Endothelial cell of umbilical vein (primary cell): ENCODE measurements around the gene S100A14. TPM values are rescaled to one million over a fixed set of nuclear protein-coding genes. Genes with fewer than 3 reads are reported as not detected.
A peak's percentile ranks its signal among the peaks of the same experiment; 100 is the strongest.

Experiments used
- BruUV-seq: library from RNA; stranded (reverse); fragments of 400-500 nt; replicated peaks from 2 replicates; lab custom pipeline; 2021; lab: Mats Ljungman, UMichigan
- CTCF ChIA-PET: fragments of 300-600, 350-600 bp; sonication (Branson Sonifier 250); formaldehyde crosslinking; loops from one replicate; lab custom pipeline; 2021; ENCODE audit warnings: antibody characterized with exemption, inconsistent platforms; lab: Charles Lee
- POLR2A ChIA-PET: fragments of 300-600, 350-600 bp; sonication (Branson Sonifier 250); formaldehyde crosslinking; loops from one replicate; lab custom pipeline; 2021; ENCODE audit warnings: antibody characterized with exemption, inconsistent platforms; lab: Charles Lee
- DNase-seq: peaks from one replicate; pipeline ENCODE4 v3.0.0-alpha.2; 2011; ENCODE audit warnings: low read depth, low spot score
- FAIRE-seq: peaks from 2 replicates; lab custom pipeline; 2011; peaks lifted over from hg19 to GRCh38; lab: Jason Lieb, UNC
- H2AFZ ChIP-seq: 2 replicates; pipeline ENCODE4 v1.6.0; 2012; ENCODE audit warnings: low read depth, low read length, control low read depth, inconsistent platforms
- H3K27ac ChIP-seq: 2 replicates; pipeline ENCODE4 v1.5.1; 2011; ENCODE audit warnings: low read depth, mild to moderate bottlenecking, control low read depth, low read length, moderate library complexity; ENCODE audit not compliant: insufficient read depth
- H3K27me3 ChIP-seq, 2 experiments: 2 replicates each; pipeline versions ENCODE4 v1.6.0 to v1.6.1; 2011; ENCODE audit warnings: low read length in 2 of 2, mixed read lengths in 1 of 2; ENCODE audit not compliant: control insufficient read depth in 2 of 2, insufficient read depth in 2 of 2
- H3K36me3 ChIP-seq, 2 experiments: 2 replicates in 1 of 2; 3 replicates in 1 of 2; pipeline ENCODE4 v1.5.1; 2011; ENCODE audit warnings: low read length in 2 of 2, mild to moderate bottlenecking in 1 of 2, moderate library complexity in 1 of 2; ENCODE audit not compliant: control insufficient read depth in 2 of 2, insufficient read depth in 2 of 2; ENCODE audit errors: extremely low read depth in 1 of 2
- H3K4me1 ChIP-seq: 3 replicates; pipeline ENCODE4 v1.5.1; 2011; ENCODE audit warnings: mild to moderate bottlenecking, low read length; ENCODE audit not compliant: control insufficient read depth, insufficient read depth; ENCODE audit errors: extremely low read depth
- H3K4me2 ChIP-seq: 2 replicates; pipeline ENCODE4 v1.6.1; 2011; ENCODE audit warnings: low read length, control low read depth, mixed read lengths; ENCODE audit not compliant: insufficient read depth
- H3K4me3 ChIP-seq, 3 experiments: fragments of 200-600 bp in 1 of 3; sonication (generic), shearing (Covaris generic) in 1 of 3; replicated peaks in 1 of 3; 2 replicates each; pipeline ENCODE4 v1.5.1; 2011 to 2016; ENCODE audit warnings: control low read depth in 3 of 3, low read length in 3 of 3, mild to moderate bottlenecking in 2 of 3, inconsistent platforms in 1 of 3, low read depth in 1 of 3, moderate library complexity in 1 of 3; ENCODE audit not compliant: insufficient read depth in 1 of 3
- H3K79me2 ChIP-seq: 2 replicates; pipeline ENCODE4 v1.6.0; 2012; ENCODE audit warnings: low read length, inconsistent platforms; ENCODE audit not compliant: control insufficient read depth, insufficient read depth
- H3K9ac ChIP-seq: replicated peaks from 2 replicates; pipeline ENCODE3; 2011; ENCODE audit warnings: low read length, control low read depth; ENCODE audit not compliant: insufficient read depth; ENCODE audit errors: extremely low read depth
- H3K9me1 ChIP-seq: replicated peaks from 3 replicates; pipeline ENCODE4 v1.6.0; 2011; ENCODE audit warnings: mild to moderate bottlenecking, low read length; ENCODE audit not compliant: control insufficient read depth, insufficient read depth; ENCODE audit errors: extremely low read depth
- H3K9me3 ChIP-seq: replicated peaks from 2 replicates; pipeline ENCODE4 v1.5.1; 2012; ENCODE audit warnings: low read length, inconsistent platforms; ENCODE audit not compliant: control insufficient read depth, insufficient read depth
- H4K20me1 ChIP-seq: replicated peaks from 2 replicates; pipeline ENCODE3; 2011; ENCODE audit warnings: mild to moderate bottlenecking, low read length; ENCODE audit not compliant: control insufficient read depth, insufficient read depth; ENCODE audit errors: extremely low read depth
- EZH2 ChIP-seq: IDR thresholded peaks from 2 replicates; pipeline ENCODE4 v1.6.1; 2012; ENCODE audit warnings: borderline replicate concordance, low read depth, mild to moderate bottlenecking, moderate library complexity, low read length, inconsistent platforms; ENCODE audit not compliant: severe bottlenecking
- FOS ChIP-seq: IDR thresholded peaks from 2 replicates; pipeline ENCODE4 v1.6.1; 2011; ENCODE audit warnings: mild to moderate bottlenecking, low read length, moderate library complexity, borderline replicate concordance; ENCODE audit not compliant: insufficient read depth
- GATA2 ChIP-seq: IDR thresholded peaks from 2 replicates; pipeline ENCODE4 v1.7.0; 2011; ENCODE audit warnings: low read depth, mild to moderate bottlenecking, moderate library complexity, mixed read lengths, low read length; ENCODE audit not compliant: insufficient read length, insufficient read depth
- JUN ChIP-seq: IDR thresholded peaks from 2 replicates; pipeline ENCODE4 v1.6.1; 2011; ENCODE audit warnings: borderline replicate concordance, low read depth; ENCODE audit not compliant: insufficient read length, insufficient read depth
- MAX ChIP-seq: IDR thresholded peaks from 2 replicates; pipeline ENCODE4 v1.6.1; 2011; ENCODE audit not compliant: insufficient read depth, insufficient read length
- MYC ChIP-seq: IDR thresholded peaks from one replicate; pipeline ENCODE4 v1.6.1; 2011; ENCODE audit warnings: mild to moderate bottlenecking, low read depth, low read length
- POLR2A ChIP-seq: IDR thresholded peaks from 2 replicates; pipeline ENCODE4 v1.6.1; 2012; ENCODE audit warnings: low read depth, mild to moderate bottlenecking, control low read depth, low read length
- POLR2AphosphoS5 ChIP-seq: IDR thresholded peaks from 2 replicates; pipeline ENCODE4 v1.6.1; 2012; ENCODE audit warnings: low read depth, mild to moderate bottlenecking, control low read depth, low read length, moderate library complexity; ENCODE audit not compliant: insufficient read depth
- dilution Hi-C: fragments of 300-500 bp; cut with MboI; formaldehyde crosslinking; loops from one replicate; pipeline ENCODE4 v1.15.0; 2019; ENCODE audit warnings: low sequenced_read_pairs; ENCODE audit not compliant: extremely low pct_ligation_motif_present
- intact Hi-C: fragments of 100-400 bp; cut with micrococcal nuclease; formaldehyde crosslinking; loops from one replicate; pipeline ENCODE4 v1.10.0; 2022
- polyA plus RNA-seq, 4 experiments: library from polyadenylated mRNA; depleted of rRNA in 3 of 4; stranded (reverse) in 3 of 4; unstranded in 1 of 4; fragments of >200 nt; gene quantifications; 2 replicates each; pipeline versions ENCODE4 v1.2.1 to v1.2.3, GENCODE V29; 2011 to 2012; ENCODE audit warnings: missing spikeins in 1 of 4
- total RNA-seq: library from RNA; stranded (reverse); gene quantifications from 2 replicates; pipeline ENCODE4 v1.2.3, GENCODE V29; 2021
- TF ChIP-seq, protein P1 (sequence below), 2 donors: IDR thresholded peaks; 1 replicate in 1 of 2; 2 replicates in 1 of 2; pipeline ENCODE4 v1.5.1; 2011; ENCODE audit warnings: low read length in 2 of 2, mild to moderate bottlenecking in 2 of 2, moderate library complexity in 2 of 2, control low read depth in 1 of 2, inconsistent platforms in 1 of 2, low read depth in 1 of 2; ENCODE audit not compliant: insufficient read depth in 1 of 2; ENCODE audit errors: extremely low read depth in 1 of 2

The S100A14 gene
- total and polyA plus RNA-seq, 2 donors (not counting 3 experiments of a cell fraction or from before 2014, with no cell fraction given) = 0.10 TPM; not detected in 1

DNA sequence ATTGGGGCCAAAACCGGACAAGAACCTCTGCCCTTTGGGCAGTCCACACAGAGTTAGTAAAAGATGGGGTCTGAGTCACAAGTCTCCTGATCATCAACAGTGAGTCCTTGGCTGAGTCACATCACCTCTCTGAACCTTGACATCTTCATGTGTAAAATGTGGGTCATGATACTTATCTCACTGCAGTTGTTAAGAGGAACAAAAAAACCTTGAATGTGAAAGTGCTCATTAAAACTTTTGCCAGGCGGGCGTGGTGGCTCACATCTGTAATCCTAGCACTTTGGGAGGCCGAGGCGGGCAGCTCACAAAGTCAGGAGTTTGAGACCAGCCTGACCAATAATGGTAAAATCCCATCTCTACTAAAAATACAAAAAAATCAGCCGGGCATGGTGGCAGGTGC, 18.9 kb downstream of the S100A14 start:
- Histone ChIP-seq H3K79me2 (no peaks in the 10 kb centered on the region), H3K4me1 (peaks cover 14% of the 10 kb centered on the region), H3K36me3 (no peaks in the 10 kb centered on the region), H3K4me2 (no peak overlapping the region), H4K20me1 (no peaks in the 10 kb centered on the region), H3K9ac (no peak overlapping the region), H3K9me3 (no peaks in the 10 kb centered on the region), H3K4me3 (no peak overlapping the region), H3K27ac (no peak overlapping the region), H2AFZ (no peak overlapping the region), H3K27me3 (no peaks in the 10 kb centered on the region), H3K9me1 (no peaks in the 10 kb centered on the region)
- intact Hi-C loops = no loop called here
- ChIA-PET CTCF (no interaction called here), POLR2A (no interaction called here)
- TF ChIP-seq, protein P1, sequence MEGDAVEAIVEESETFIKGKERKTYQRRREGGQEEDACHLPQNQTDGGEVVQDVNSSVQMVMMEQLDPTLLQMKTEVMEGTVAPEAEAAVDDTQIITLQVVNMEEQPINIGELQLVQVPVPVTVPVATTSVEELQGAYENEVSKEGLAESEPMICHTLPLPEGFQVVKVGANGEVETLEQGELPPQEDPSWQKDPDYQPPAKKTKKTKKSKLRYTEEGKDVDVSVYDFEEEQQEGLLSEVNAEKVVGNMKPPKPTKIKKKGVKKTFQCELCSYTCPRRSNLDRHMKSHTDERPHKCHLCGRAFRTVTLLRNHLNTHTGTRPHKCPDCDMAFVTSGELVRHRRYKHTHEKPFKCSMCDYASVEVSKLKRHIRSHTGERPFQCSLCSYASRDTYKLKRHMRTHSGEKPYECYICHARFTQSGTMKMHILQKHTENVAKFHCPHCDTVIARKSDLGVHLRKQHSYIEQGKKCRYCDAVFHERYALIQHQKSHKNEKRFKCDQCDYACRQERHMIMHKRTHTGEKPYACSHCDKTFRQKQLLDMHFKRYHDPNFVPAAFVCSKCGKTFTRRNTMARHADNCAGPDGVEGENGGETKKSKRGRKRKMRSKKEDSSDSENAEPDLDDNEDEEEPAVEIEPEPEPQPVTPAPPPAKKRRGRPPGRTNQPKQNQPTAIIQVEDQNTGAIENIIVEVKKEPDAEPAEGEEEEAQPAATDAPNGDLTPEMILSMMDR (IDR thresholded peaks at IDR 0.05; ENCODE audit: extremely low read depth in 1 of 2, insufficient read depth in 1 of 2, low read depth in 1 of 2, low read length in 2 of 2) = no peak
- TF ChIP-seq MAX = no peak
- peak; percentile 63 for TF ChIP-seq GATA2
- TF ChIP-seq POLR2AphosphoS5 = no peak
- TF ChIP-seq MYC = no peak
- TF ChIP-seq POLR2A = no peak
- TF ChIP-seq FOS = peak; percentile 67
- peak; percentile 39 for TF ChIP-seq JUN
- no peak for TF ChIP-seq EZH2
- DNase-seq (peak; percentile 28), FAIRE-seq (no peak)
- BruUV-seq = no TSS peak
- dilution Hi-C loops = no loop called here
